Suprapubic skin (tissue), 4 donors: ENCODE measurements around the gene STRA6. TPM values are rescaled to one million over a fixed set of nuclear protein-coding genes. Genes with fewer than 3 reads are reported as not detected.

ENCODE experiments used
- DNase-seq, 2 donors: peaks; one replicate each; pipeline ENCODE4 v3.0.0-alpha.2; 2019; ENCODE audit warnings: low spot score in 2 of 2
- H3K27ac ChIP-seq: fragments of 200-600 bp; sonication (generic); one replicate; pipeline ENCODE4 v1.5.1; 2019
- H3K27me3 ChIP-seq: fragments of 200-600 bp; sonication (generic); one replicate; pipeline ENCODE4 v1.5.1; 2019
- H3K36me3 ChIP-seq: fragments of 200-600 bp; sonication (generic); one replicate; pipeline ENCODE4 v1.5.1; 2019
- H3K4me1 ChIP-seq: fragments of 200-600 bp; sonication (generic); one replicate; pipeline ENCODE4 v1.5.1; 2019
- H3K4me3 ChIP-seq: fragments of 200-600 bp; sonication (generic); one replicate; pipeline ENCODE4 v1.5.1; 2019; ENCODE audit warnings: mild to moderate bottlenecking
- H3K9me3 ChIP-seq: fragments of 200-600 bp; sonication (generic); one replicate; pipeline ENCODE4 v1.5.1; 2019
- CTCF ChIP-seq, 2 donors: fragments of 200-600 bp in 1 of 2; fragments of 450-650 bp in 1 of 2; sonication (generic) in 1 of 2; IDR thresholded peaks; one replicate each; pipeline ENCODE4 v1.5.1; 2016 to 2019; ENCODE audit warnings: antibody characterized with exemption in 2 of 2, mild to moderate bottlenecking in 1 of 2, moderate library complexity in 1 of 2
- EP300 ChIP-seq: sonication (generic); formaldehyde crosslinking; IDR thresholded peaks from one replicate; pipeline ENCODE4 v1.6.1; 2017; ENCODE audit warnings: antibody characterized with exemption
- POLR2A ChIP-seq, 2 donors: fragments of 450-650 bp; IDR thresholded peaks; one replicate each; pipeline ENCODE4 v1.6.1; 2017; ENCODE audit warnings: antibody characterized with exemption in 2 of 2, mild to moderate bottlenecking in 2 of 2, moderate library complexity in 2 of 2
- POLR2AphosphoS5 ChIP-seq, 3 donors: sonication (generic); formaldehyde crosslinking; IDR thresholded peaks; one replicate each; pipeline ENCODE4 v1.6.1; 2017; ENCODE audit warnings: antibody characterized with exemption in 3 of 3
- WGBS: methylation state at CpG from one replicate; pipeline ENCODE4 v1.1.5; 2018; 5-methylcytosine and 5-hydroxymethylcytosine counted together
- total RNA-seq, 4 donors: library from RNA; depleted of rRNA; stranded (reverse); fragments of >200 nt; gene quantifications; one replicate each; pipeline ENCODE4 v1.1.0, GENCODE V29; 2016

The STRA6 gene
- total RNA-seq, 4 donors from 2014 or later, result 0.26 to 0.39 TPM; not detected in 2

GRCh38 chr15:74176262-74177214 is 26.0 kb downstream of the STRA6 start:
- peaks cover 2% of the 10 kb centered on the region for H3K27me3 ChIP-seq
- H3K27ac ChIP-seq, result no peak overlapping the region
- peaks cover 77% of the 10 kb centered on the region for H3K4me1 ChIP-seq
- H3K36me3 ChIP-seq, result no peaks in the 10 kb centered on the region
- DNase-seq, result peak; percentile 49 to 50
- H3K4me3 ChIP-seq, result no peak overlapping the region
- H3K9me3 ChIP-seq, result no peaks in the 10 kb centered on the region
- 73% methylated on average over 10 of the region's 10 CpGs for WGBS
- no peak for TF ChIP-seq CTCF (IDR thresholded peaks at IDR 0.05)
- no peak for TF ChIP-seq POLR2AphosphoS5 (IDR thresholded peaks at IDR 0.05)
- no peak for TF ChIP-seq POLR2A (IDR thresholded peaks at IDR 0.05)
- TF ChIP-seq EP300, result no peak

- Histone ChIP-seq H3K27me3 (peaks cover 2% of the 10 kb centered on the region), H3K4me3 (peak overlapping the region; percentile 42), H3K27ac (no peak overlapping the region), H3K36me3 (no peaks in the 10 kb centered on the region), H3K4me1 (peaks cover 70% of the 10 kb centered on the region), H3K9me3 (no peaks in the 10 kb centered on the region)
- TF ChIP-seq POLR2AphosphoS5 (IDR thresholded peaks at IDR 0.05) (no peak), EP300 (no peak), CTCF (IDR thresholded peaks at IDR 0.05) (no peak), POLR2A (IDR thresholded peaks at IDR 0.05) (no peak)
- peak; percentile 57 to 78 for DNase-seq
- 87% methylated on average over 28 of the region's 45 CpGs for WGBS
These were observed 27.1 kb downstream of the STRA6 start for GRCh38 chr15:74175271-74176191.

DNA sequence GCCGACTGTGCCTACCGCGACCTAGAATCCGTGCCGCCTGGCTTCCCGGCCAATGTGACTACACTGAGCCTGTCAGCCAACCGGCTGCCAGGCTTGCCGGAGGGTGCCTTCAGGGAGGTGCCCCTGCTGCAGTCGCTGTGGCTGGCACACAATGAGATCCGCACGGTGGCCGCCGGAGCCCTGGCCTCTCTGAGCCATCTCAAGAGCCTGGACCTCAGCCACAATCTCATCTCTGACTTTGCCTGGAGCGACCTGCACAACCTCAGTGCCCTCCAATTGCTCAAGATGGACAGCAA is 27.7 kb downstream of the STRA6 start:
- Histone ChIP-seq H3K4me3 (peak overlapping the region; percentile 42), H3K36me3 (no peaks in the 10 kb centered on the region), H3K4me1 (peaks cover 64% of the 10 kb centered on the region), H3K9me3 (no peaks in the 10 kb centered on the region), H3K27me3 (peaks cover 2% of the 10 kb centered on the region), H3K27ac (no peak overlapping the region)
- DNase-seq, result peak; percentile 57 to 76
- TF ChIP-seq POLR2AphosphoS5 (IDR thresholded peaks at IDR 0.05) (no peak), CTCF (IDR thresholded peaks at IDR 0.05) (no peak), EP300 (no peak), POLR2A (IDR thresholded peaks at IDR 0.05) (no peak)
- WGBS, result 91% methylated on average over 10 of the region's 14 CpGs

DNA sequence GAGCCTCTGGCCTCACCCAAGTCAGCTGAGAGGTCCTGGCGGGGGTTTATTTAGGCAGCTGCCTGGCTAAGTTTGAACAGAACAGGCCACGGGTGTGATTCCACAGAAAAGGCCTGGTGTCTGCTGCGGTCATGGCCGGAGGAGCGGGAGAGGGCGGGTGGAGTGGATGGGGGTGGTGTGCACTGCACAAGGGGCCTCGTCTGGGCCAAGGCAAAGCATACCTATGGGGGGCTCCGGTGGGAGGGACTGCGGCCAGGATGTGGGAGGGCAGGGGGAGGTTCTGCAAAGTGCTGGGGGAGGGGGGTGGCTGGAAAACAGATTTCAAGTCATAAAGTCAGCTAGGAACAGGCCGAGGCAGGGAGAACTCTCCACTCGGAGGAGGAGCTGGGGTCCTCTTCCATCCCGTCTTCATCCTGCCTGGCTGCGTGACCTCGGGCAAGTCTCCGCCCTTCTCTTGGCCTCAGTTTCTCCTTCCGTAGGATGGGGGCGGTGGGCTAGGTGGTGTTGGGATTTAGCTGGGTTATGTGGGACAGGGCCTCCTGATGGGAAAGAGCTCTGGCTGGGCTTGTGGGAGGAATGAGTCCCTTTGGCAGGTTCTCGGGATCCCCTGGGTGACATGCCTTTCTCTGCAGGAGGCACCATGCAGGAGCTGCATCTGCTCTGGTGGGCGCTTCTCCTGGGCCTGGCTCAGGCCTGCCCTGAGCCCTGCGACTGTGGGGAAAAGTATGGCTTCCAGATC is 28.2 kb downstream of the STRA6 start:
- Histone ChIP-seq H3K36me3 (no peaks in the 10 kb centered on the region), H3K9me3 (no peaks in the 10 kb centered on the region), H3K27ac (peak overlapping the region; percentile 65), H3K27me3 (peaks cover 2% of the 10 kb centered on the region), H3K4me1 (peaks cover 59% of the 10 kb centered on the region), H3K4me3 (peak overlapping the region; percentile 42)
- WGBS, result 63% methylated on average over 17 of the region's 20 CpGs
- TF ChIP-seq EP300, result no peak
- no peak for TF ChIP-seq CTCF (IDR thresholded peaks at IDR 0.05)
- TF ChIP-seq POLR2AphosphoS5 (IDR thresholded peaks at IDR 0.05), result no peak
- no peak for TF ChIP-seq POLR2A (IDR thresholded peaks at IDR 0.05)
- DNase-seq, result peak; percentile 65 to 77
